ENCODE results near the gene EXOC4. TPM values are rescaled to one million over a fixed set of nuclear protein-coding genes. Genes with fewer than 3 reads are reported as not detected.

The EXOC4 gene
- total RNA-seq, 1 experiment from 2014 or later: 111 TPM

- no peak overlapping the region for H3K4me3 ChIP-seq (ENCODE audit: low read length)
- H3K27me3 ChIP-seq (ENCODE audit: low read length): no peaks in the 10 kb centered on the region
- H2AFZ ChIP-seq (ENCODE audit: low read length): no peak overlapping the region
- no peaks in the 10 kb centered on the region for H3K4me1 ChIP-seq (ENCODE audit: low read length)
- H3K9ac ChIP-seq (ENCODE audit: low read length): no peak overlapping the region
- H3K4me2 ChIP-seq (ENCODE audit: low read depth, low read length, poor library complexity, severe bottlenecking): no peak overlapping the region
- H3K9me2 ChIP-seq (replicated peaks; ENCODE audit: insufficient read depth, low read length): no peaks in the 10 kb centered on the region
- H4K20me1 ChIP-seq (ENCODE audit: insufficient read depth, low read depth, low read length): 0 out of 2 replicates have a peak, but pooled peaks cover 17% of the 10 kb centered on the region
- no peaks in the 10 kb centered on the region for H3K36me3 ChIP-seq (ENCODE audit: insufficient read depth, low read length)
- no peaks in the 10 kb centered on the region for H3K79me2 ChIP-seq (ENCODE audit: low read length)
- H3K27ac ChIP-seq (ENCODE audit: low read length): no peak overlapping the region
- no peak for DNase-seq
- H3K9me3 ChIP-seq (ENCODE audit: low read length): no peaks in the 10 kb centered on the region
Observed at GRCh38 chr7:133423618-133424017, 170.7 kb downstream of the EXOC4 start.

GRCh38 chr7:133428326-133428725 lies 175.4 kb downstream of the EXOC4 start:
- no peaks in the 10 kb centered on the region for H3K4me1 ChIP-seq (ENCODE audit: low read length)
- no peak overlapping the region for H3K27ac ChIP-seq (ENCODE audit: low read length)
- H3K9ac ChIP-seq (ENCODE audit: low read length): no peak overlapping the region
- H3K79me2 ChIP-seq (ENCODE audit: low read length): no peaks in the 10 kb centered on the region
- no peak overlapping the region for H3K4me2 ChIP-seq (ENCODE audit: low read depth, low read length, poor library complexity, severe bottlenecking)
- no peaks in the 10 kb centered on the region for H3K27me3 ChIP-seq (ENCODE audit: low read length)
- H3K36me3 ChIP-seq (ENCODE audit: insufficient read depth, low read length): no peaks in the 10 kb centered on the region
- H2AFZ ChIP-seq (ENCODE audit: low read length): no peak overlapping the region
- H3K9me3 ChIP-seq (ENCODE audit: low read length): no peaks in the 10 kb centered on the region
- H4K20me1 ChIP-seq (ENCODE audit: insufficient read depth, low read depth, low read length): peaks cover 38% of the 10 kb centered on the region
- H3K9me2 ChIP-seq (replicated peaks; ENCODE audit: insufficient read depth, low read length): no peaks in the 10 kb centered on the region
- no peak for DNase-seq
- no peak overlapping the region for H3K4me3 ChIP-seq (ENCODE audit: low read length)

- H3K36me3 ChIP-seq (ENCODE audit: insufficient read depth, low read length): no peaks in the 10 kb centered on the region
- H3K9ac ChIP-seq (ENCODE audit: low read length): no peak overlapping the region
- H3K79me2 ChIP-seq (ENCODE audit: low read length): no peaks in the 10 kb centered on the region
- H3K4me3 ChIP-seq (ENCODE audit: low read length): no peak overlapping the region
- peaks cover 44% of the 10 kb centered on the region for H4K20me1 ChIP-seq (ENCODE audit: insufficient read depth, low read depth, low read length)
- no peaks in the 10 kb centered on the region for H3K9me2 ChIP-seq (replicated peaks; ENCODE audit: insufficient read depth, low read length)
- no peaks in the 10 kb centered on the region for H3K27me3 ChIP-seq (ENCODE audit: low read length)
- H3K4me2 ChIP-seq (ENCODE audit: low read depth, low read length, poor library complexity, severe bottlenecking): no peak overlapping the region
- H3K9me3 ChIP-seq (ENCODE audit: low read length): no peaks in the 10 kb centered on the region
- no peak overlapping the region for H2AFZ ChIP-seq (ENCODE audit: low read length)
- H3K27ac ChIP-seq (ENCODE audit: low read length): no peak overlapping the region
- no peak for DNase-seq
- no peaks in the 10 kb centered on the region for H3K4me1 ChIP-seq (ENCODE audit: low read length)
Observed at GRCh38 chr7:133428876-133429275, 176.0 kb downstream of the EXOC4 start.

GRCh38 chr7:133429371-133429770 lies 176.5 kb downstream of the EXOC4 start:
- Histone ChIP-seq H3K4me3 (ENCODE audit: low read length) (no peak overlapping the region), H3K27ac (ENCODE audit: low read length) (no peak overlapping the region), H3K4me1 (ENCODE audit: low read length) (no peaks in the 10 kb centered on the region), H4K20me1 (ENCODE audit: insufficient read depth, low read depth, low read length) (peaks cover 47% of the 10 kb centered on the region), H2AFZ (ENCODE audit: low read length) (no peak overlapping the region), H3K27me3 (ENCODE audit: low read length) (no peaks in the 10 kb centered on the region), H3K36me3 (ENCODE audit: insufficient read depth, low read length) (no peaks in the 10 kb centered on the region), H3K9ac (ENCODE audit: low read length) (no peak overlapping the region), H3K9me3 (ENCODE audit: low read length) (no peaks in the 10 kb centered on the region), H3K4me2 (ENCODE audit: low read depth, low read length, poor library complexity, severe bottlenecking) (no peak overlapping the region), H3K9me2 (replicated peaks; ENCODE audit: insufficient read depth, low read length) (no peaks in the 10 kb centered on the region), H3K79me2 (ENCODE audit: low read length) (no peaks in the 10 kb centered on the region)
- no peak for DNase-seq

- H3K9ac ChIP-seq (ENCODE audit: low read length): no peak overlapping the region
- H3K79me2 ChIP-seq (ENCODE audit: low read length): no peaks in the 10 kb centered on the region
- H3K4me1 ChIP-seq (ENCODE audit: low read length): no peaks in the 10 kb centered on the region
- no peaks in the 10 kb centered on the region for H3K9me2 ChIP-seq (replicated peaks; ENCODE audit: insufficient read depth, low read length)
- no peak overlapping the region for H3K27ac ChIP-seq (ENCODE audit: low read length)
- peaks cover 55% of the 10 kb centered on the region for H4K20me1 ChIP-seq (ENCODE audit: insufficient read depth, low read depth, low read length)
- DNase-seq: no peak
- H3K4me3 ChIP-seq (ENCODE audit: low read length): no peak overlapping the region
- H3K9me3 ChIP-seq (ENCODE audit: low read length): no peaks in the 10 kb centered on the region
- H3K36me3 ChIP-seq (ENCODE audit: insufficient read depth, low read length): no peaks in the 10 kb centered on the region
- H2AFZ ChIP-seq (ENCODE audit: low read length): no peak overlapping the region
- no peak overlapping the region for H3K4me2 ChIP-seq (ENCODE audit: low read depth, low read length, poor library complexity, severe bottlenecking)
- H3K27me3 ChIP-seq (ENCODE audit: low read length): no peaks in the 10 kb centered on the region
Observed at GRCh38 chr7:133431134-133431724, 178.4 kb downstream of the EXOC4 start.

- H3K27ac ChIP-seq (ENCODE audit: low read length): no peak overlapping the region
- DNase-seq: no peak
- H3K4me3 ChIP-seq (ENCODE audit: low read length): no peak overlapping the region
- H3K79me2 ChIP-seq (ENCODE audit: low read length): no peaks in the 10 kb centered on the region
- H3K4me1 ChIP-seq (ENCODE audit: low read length): no peaks in the 10 kb centered on the region
- H3K36me3 ChIP-seq (ENCODE audit: insufficient read depth, low read length): no peaks in the 10 kb centered on the region
- H3K4me2 ChIP-seq (ENCODE audit: low read depth, low read length, poor library complexity, severe bottlenecking): no peak overlapping the region
- no peaks in the 10 kb centered on the region for H3K9me2 ChIP-seq (replicated peaks; ENCODE audit: insufficient read depth, low read length)
- no peaks in the 10 kb centered on the region for H3K9me3 ChIP-seq (ENCODE audit: low read length)
- H3K27me3 ChIP-seq (ENCODE audit: low read length): no peaks in the 10 kb centered on the region
- no peak overlapping the region for H3K9ac ChIP-seq (ENCODE audit: low read length)
- peaks cover 45% of the 10 kb centered on the region for H4K20me1 ChIP-seq (ENCODE audit: insufficient read depth, low read depth, low read length)
- H2AFZ ChIP-seq (ENCODE audit: low read length): no peak overlapping the region
Observed at GRCh38 chr7:133433165-133433812, 180.4 kb downstream of the EXOC4 start.

- Histone ChIP-seq H3K9ac (ENCODE audit: low read length) (no peak overlapping the region), H3K4me1 (ENCODE audit: low read length) (no peaks in the 10 kb centered on the region), H3K4me2 (ENCODE audit: low read depth, low read length, poor library complexity, severe bottlenecking) (no peak overlapping the region), H3K4me3 (ENCODE audit: low read length) (no peak overlapping the region), H3K9me3 (ENCODE audit: low read length) (no peaks in the 10 kb centered on the region), H3K27me3 (ENCODE audit: low read length) (no peaks in the 10 kb centered on the region), H3K36me3 (ENCODE audit: insufficient read depth, low read length) (no peaks in the 10 kb centered on the region), H4K20me1 (ENCODE audit: insufficient read depth, low read depth, low read length) (peaks cover 45% of the 10 kb centered on the region), H2AFZ (ENCODE audit: low read length) (no peak overlapping the region), H3K9me2 (replicated peaks; ENCODE audit: insufficient read depth, low read length) (no peaks in the 10 kb centered on the region), H3K79me2 (ENCODE audit: low read length) (no peaks in the 10 kb centered on the region), H3K27ac (ENCODE audit: low read length) (no peak overlapping the region)
- DNase-seq: peak; percentile 67
Observed at GRCh38 chr7:133434246-133434865, 181.5 kb downstream of the EXOC4 start.

- DNase-seq: no peak
Observed at GRCh38 chr7:133436014-133436428, 183.1 kb downstream of the EXOC4 start.

More at GRCh38 chr7:133436014-133436428, 183.1 kb downstream of the EXOC4 start:
- Histone ChIP-seq H3K4me2 (ENCODE audit: low read depth, low read length, poor library complexity, severe bottlenecking) (no peak overlapping the region), H3K79me2 (ENCODE audit: low read length) (no peaks in the 10 kb centered on the region), H2AFZ (ENCODE audit: low read length) (no peak overlapping the region), H3K27me3 (ENCODE audit: low read length) (no peaks in the 10 kb centered on the region), H3K36me3 (ENCODE audit: insufficient read depth, low read length) (no peaks in the 10 kb centered on the region), H3K9me3 (ENCODE audit: low read length) (no peaks in the 10 kb centered on the region), H3K9me2 (replicated peaks; ENCODE audit: insufficient read depth, low read length) (no peaks in the 10 kb centered on the region), H3K4me3 (ENCODE audit: low read length) (no peak overlapping the region), H3K27ac (ENCODE audit: low read length) (no peak overlapping the region), H3K4me1 (ENCODE audit: low read length) (no peaks in the 10 kb centered on the region), H4K20me1 (ENCODE audit: insufficient read depth, low read depth, low read length) (peaks cover 34% of the 10 kb centered on the region), H3K9ac (ENCODE audit: low read length) (no peak overlapping the region)

Data from Karpas-422 (cell line).